ENCODE results near the gene ENHO. TPM values are rescaled to one million over a fixed set of nuclear protein-coding genes. Genes with fewer than 3 reads are reported as not detected.

Gene ENHO
- total and polyA plus RNA-seq, 2 of the 8 experiments (the other 6 are each of a cell fraction or from before 2014, with no cell fraction given), result 12.2 to 49.4 TPM

DNA sequence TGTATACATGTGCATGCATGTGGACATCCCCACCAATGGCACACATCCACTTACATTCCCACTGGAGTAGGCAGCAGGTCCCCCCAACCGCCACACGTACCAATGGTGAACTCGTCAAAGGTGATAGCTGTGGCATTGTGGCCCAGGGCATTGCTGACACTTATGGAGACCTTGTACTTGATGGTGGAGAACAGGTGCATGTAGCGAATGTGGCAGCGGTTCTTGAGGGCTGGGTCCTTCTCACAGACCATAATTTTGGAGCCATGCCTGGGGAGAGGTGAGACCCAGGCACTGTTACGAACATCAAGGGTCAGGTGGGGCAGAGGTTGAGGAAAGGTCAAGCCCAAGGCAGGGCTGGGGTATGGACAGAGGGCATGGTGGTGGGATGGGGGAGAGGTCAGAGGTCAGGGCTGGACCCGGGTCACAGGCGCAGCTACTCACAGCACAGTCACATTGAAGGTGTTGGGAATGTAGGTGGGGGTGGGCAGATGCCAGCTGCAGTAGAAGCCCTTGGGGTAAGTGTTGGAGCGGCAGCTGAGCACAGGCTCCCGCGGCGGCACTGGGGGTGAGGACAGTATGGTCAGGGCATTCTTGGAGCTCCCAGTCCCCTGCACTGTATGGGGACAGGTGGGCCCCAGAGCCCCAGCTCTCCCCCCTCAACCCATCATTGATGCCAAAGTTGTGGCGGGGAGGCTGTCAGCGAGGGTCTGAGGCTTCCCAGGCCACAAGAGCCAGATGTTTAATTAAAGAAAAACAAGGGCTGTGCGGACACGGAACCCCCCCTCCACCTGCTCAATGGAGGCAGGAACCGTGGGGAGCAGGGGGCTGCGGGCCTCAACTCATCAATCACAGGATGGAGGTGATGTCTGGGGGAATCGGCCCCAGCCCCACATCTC lies 34.9 kb upstream of the ENHO start (continued):
- TF ChIP-seq HDAC6 (IDR thresholded peaks at IDR 0.05; ENCODE audit: low read depth, low read length) (no peak), TCF12 (IDR thresholded peaks at IDR 0.05; ENCODE audit: low read depth, low read length) (no peak), SIRT6 (IDR thresholded peaks at IDR 0.05; ENCODE audit: low read length) (no peak), NRF1 (IDR thresholded peaks at IDR 0.05; ENCODE audit: low read depth, low read length) (no peak), MAX (IDR thresholded peaks at IDR 0.05) (no peak), USF2 (IDR thresholded peaks at IDR 0.05; ENCODE audit: low read length) (no peak)
- TF ChIP-seq, protein P1, sequence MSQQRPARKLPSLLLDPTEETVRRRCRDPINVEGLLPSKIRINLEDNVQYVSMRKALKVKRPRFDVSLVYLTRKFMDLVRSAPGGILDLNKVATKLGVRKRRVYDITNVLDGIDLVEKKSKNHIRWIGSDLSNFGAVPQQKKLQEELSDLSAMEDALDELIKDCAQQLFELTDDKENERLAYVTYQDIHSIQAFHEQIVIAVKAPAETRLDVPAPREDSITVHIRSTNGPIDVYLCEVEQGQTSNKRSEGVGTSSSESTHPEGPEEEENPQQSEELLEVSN (IDR thresholded peaks at IDR 0.05), result no peak
- TF ChIP-seq, protein P2, sequence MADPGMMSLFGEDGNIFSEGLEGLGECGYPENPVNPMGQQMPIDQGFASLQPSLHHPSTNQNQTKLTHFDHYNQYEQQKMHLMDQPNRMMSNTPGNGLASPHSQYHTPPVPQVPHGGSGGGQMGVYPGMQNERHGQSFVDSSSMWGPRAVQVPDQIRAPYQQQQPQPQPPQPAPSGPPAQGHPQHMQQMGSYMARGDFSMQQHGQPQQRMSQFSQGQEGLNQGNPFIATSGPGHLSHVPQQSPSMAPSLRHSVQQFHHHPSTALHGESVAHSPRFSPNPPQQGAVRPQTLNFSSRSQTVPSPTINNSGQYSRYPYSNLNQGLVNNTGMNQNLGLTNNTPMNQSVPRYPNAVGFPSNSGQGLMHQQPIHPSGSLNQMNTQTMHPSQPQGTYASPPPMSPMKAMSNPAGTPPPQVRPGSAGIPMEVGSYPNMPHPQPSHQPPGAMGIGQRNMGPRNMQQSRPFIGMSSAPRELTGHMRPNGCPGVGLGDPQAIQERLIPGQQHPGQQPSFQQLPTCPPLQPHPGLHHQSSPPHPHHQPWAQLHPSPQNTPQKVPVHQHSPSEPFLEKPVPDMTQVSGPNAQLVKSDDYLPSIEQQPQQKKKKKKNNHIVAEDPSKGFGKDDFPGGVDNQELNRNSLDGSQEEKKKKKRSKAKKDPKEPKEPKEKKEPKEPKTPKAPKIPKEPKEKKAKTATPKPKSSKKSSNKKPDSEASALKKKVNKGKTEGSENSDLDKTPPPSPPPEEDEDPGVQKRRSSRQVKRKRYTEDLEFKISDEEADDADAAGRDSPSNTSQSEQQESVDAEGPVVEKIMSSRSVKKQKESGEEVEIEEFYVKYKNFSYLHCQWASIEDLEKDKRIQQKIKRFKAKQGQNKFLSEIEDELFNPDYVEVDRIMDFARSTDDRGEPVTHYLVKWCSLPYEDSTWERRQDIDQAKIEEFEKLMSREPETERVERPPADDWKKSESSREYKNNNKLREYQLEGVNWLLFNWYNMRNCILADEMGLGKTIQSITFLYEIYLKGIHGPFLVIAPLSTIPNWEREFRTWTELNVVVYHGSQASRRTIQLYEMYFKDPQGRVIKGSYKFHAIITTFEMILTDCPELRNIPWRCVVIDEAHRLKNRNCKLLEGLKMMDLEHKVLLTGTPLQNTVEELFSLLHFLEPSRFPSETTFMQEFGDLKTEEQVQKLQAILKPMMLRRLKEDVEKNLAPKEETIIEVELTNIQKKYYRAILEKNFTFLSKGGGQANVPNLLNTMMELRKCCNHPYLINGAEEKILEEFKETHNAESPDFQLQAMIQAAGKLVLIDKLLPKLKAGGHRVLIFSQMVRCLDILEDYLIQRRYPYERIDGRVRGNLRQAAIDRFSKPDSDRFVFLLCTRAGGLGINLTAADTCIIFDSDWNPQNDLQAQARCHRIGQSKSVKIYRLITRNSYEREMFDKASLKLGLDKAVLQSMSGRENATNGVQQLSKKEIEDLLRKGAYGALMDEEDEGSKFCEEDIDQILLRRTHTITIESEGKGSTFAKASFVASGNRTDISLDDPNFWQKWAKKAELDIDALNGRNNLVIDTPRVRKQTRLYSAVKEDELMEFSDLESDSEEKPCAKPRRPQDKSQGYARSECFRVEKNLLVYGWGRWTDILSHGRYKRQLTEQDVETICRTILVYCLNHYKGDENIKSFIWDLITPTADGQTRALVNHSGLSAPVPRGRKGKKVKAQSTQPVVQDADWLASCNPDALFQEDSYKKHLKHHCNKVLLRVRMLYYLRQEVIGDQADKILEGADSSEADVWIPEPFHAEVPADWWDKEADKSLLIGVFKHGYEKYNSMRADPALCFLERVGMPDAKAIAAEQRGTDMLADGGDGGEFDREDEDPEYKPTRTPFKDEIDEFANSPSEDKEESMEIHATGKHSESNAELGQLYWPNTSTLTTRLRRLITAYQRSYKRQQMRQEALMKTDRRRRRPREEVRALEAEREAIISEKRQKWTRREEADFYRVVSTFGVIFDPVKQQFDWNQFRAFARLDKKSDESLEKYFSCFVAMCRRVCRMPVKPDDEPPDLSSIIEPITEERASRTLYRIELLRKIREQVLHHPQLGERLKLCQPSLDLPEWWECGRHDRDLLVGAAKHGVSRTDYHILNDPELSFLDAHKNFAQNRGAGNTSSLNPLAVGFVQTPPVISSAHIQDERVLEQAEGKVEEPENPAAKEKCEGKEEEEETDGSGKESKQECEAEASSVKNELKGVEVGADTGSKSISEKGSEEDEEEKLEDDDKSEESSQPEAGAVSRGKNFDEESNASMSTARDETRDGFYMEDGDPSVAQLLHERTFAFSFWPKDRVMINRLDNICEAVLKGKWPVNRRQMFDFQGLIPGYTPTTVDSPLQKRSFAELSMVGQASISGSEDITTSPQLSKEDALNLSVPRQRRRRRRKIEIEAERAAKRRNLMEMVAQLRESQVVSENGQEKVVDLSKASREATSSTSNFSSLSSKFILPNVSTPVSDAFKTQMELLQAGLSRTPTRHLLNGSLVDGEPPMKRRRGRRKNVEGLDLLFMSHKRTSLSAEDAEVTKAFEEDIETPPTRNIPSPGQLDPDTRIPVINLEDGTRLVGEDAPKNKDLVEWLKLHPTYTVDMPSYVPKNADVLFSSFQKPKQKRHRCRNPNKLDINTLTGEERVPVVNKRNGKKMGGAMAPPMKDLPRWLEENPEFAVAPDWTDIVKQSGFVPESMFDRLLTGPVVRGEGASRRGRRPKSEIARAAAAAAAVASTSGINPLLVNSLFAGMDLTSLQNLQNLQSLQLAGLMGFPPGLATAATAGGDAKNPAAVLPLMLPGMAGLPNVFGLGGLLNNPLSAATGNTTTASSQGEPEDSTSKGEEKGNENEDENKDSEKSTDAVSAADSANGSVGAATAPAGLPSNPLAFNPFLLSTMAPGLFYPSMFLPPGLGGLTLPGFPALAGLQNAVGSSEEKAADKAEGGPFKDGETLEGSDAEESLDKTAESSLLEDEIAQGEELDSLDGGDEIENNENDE (IDR thresholded peaks at IDR 0.05; ENCODE audit: insufficient replicate concordance, low read length), result no peak
